Osteoblast (primary cell): ENCODE results near the gene HAGHL. TPM values are rescaled to one million over a fixed set of nuclear protein-coding genes. Genes with fewer than 3 reads are reported as not detected.

Source experiments
- DNase-seq: peaks from one replicate; pipeline ENCODE4 v3.0.0; 2011; ENCODE audit warnings: low spot score, mixed read lengths; ENCODE audit not compliant: insufficient read length; ENCODE audit errors: missing footprints
- H2AFZ ChIP-seq: 2 replicates; pipeline ENCODE4 v1.6.0; 2011; ENCODE audit warnings: mild to moderate bottlenecking, low read length
- H3K27ac ChIP-seq: 2 replicates; pipeline ENCODE4 v1.5.1; 2011; ENCODE audit warnings: mild to moderate bottlenecking, low read depth, low read length, moderate library complexity
- H3K27me3 ChIP-seq: 2 replicates; pipeline ENCODE4 v1.6.0; 2012; ENCODE audit warnings: mild to moderate bottlenecking, control low read depth, inconsistent platforms, low read length, moderate library complexity; ENCODE audit not compliant: insufficient read depth
- H3K36me3 ChIP-seq: 2 replicates; pipeline ENCODE4 v1.5.1; 2011; ENCODE audit warnings: mild to moderate bottlenecking, low read length, control low read depth, moderate library complexity; ENCODE audit not compliant: insufficient read depth
- H3K4me1 ChIP-seq: 2 replicates; pipeline ENCODE4 v1.5.1; 2011; ENCODE audit warnings: mild to moderate bottlenecking, low read length, control low read depth, moderate library complexity; ENCODE audit not compliant: insufficient read depth
- H3K4me2 ChIP-seq: 2 replicates; pipeline ENCODE4 v1.6.0; 2011; ENCODE audit warnings: mild to moderate bottlenecking, low read length; ENCODE audit not compliant: insufficient read depth
- H3K4me3 ChIP-seq: fragments of 200-600 bp; sonication (generic); 3 replicates; pipeline ENCODE4 v1.5.1; 2012; ENCODE audit warnings: mild to moderate bottlenecking, low read length, inconsistent platforms; ENCODE audit not compliant: insufficient read depth
- H3K79me2 ChIP-seq: 2 replicates; pipeline ENCODE4 v1.6.0; 2012; ENCODE audit warnings: mild to moderate bottlenecking, low read length, control low read depth, inconsistent platforms; ENCODE audit not compliant: insufficient read depth
- H3K9me3 ChIP-seq: 2 replicates; pipeline ENCODE4 v1.5.1; 2011; ENCODE audit warnings: low read depth, low read length, control low read depth
- H4K20me1 ChIP-seq: 2 replicates; pipeline ENCODE4 v1.6.0; 2012; ENCODE audit warnings: mild to moderate bottlenecking, low read length, control low read depth; ENCODE audit not compliant: insufficient read depth
- total RNA-seq: library from RNA; depleted of rRNA; stranded (reverse); fragments of >200 nt; gene quantifications from 2 replicates; pipeline ENCODE4 v1.2.3, GENCODE V29; 2012
- TF ChIP-seq, protein P1 (sequence below): IDR thresholded peaks from 2 replicates; pipeline ENCODE4 v1.5.1; 2011; ENCODE audit warnings: mild to moderate bottlenecking, low read depth, low read length, moderate library complexity; ENCODE audit errors: extremely low read depth

Gene HAGHL
- total RNA-seq, 1 donor, result 16.3 TPM

DNA sequence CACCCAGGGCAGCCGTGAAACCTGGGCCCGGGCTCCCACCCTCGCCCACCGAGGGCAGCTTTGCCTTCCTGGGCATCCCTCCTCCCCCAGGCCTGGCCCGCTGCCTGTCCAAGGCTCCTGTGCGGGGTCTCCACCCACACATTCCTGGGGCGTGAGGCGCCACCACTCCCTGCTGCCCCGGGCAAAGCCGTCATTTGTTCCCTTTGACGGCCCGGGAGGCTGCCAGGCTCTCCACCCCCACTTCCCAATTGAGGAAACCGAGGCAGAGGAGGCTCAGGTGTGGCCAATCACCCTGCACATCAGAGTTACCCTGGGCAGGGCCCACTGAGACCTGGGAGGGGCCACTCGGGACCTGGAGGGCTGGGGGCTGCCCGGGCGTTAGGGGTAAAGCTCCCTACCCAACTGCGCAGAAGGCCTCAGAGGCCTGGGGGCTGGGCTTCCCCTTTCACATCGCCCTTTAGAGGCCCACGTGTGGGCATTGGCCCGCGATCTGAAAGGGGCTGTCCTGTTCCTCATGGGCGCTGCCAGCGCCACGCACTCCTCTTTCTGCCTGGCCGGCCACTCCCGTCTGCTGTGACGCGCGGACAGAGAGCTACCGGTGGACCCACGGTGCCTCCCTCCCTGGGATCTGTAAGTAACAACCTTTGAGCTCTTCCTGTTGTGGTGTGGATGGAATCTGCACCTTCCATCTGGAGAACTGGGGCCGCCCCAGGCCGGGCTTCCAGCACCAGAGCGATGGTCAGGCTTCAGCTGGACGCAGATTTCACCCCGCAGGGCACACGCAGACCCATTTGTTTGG is 33.8 kb downstream of the HAGHL start, which contains the start of gene MSLN:
MSLN (plus strand) TSS at position 190 of the 799 bp plus-strand sequence. CDS start 1,947 bp downstream, outside the sequence.
- Histone ChIP-seq H2AFZ (no peak within 1 kb of the TSS), H3K9me3 (no peaks in the 10 kb centered on the region), H3K79me2 (no peaks in the 10 kb centered on the region), H3K4me2 (no peak within 1 kb of the TSS), H3K4me1 (no peaks in the 10 kb centered on the region), H3K4me3 (no peak within 1 kb of the TSS), H3K27ac (no peak within 1 kb of the TSS), H3K27me3 (no peaks in the 10 kb centered on the region), H3K36me3 (no peaks in the 10 kb centered on the region), H4K20me1 (no peaks in the 10 kb centered on the region)
- TF ChIP-seq, protein P1, sequence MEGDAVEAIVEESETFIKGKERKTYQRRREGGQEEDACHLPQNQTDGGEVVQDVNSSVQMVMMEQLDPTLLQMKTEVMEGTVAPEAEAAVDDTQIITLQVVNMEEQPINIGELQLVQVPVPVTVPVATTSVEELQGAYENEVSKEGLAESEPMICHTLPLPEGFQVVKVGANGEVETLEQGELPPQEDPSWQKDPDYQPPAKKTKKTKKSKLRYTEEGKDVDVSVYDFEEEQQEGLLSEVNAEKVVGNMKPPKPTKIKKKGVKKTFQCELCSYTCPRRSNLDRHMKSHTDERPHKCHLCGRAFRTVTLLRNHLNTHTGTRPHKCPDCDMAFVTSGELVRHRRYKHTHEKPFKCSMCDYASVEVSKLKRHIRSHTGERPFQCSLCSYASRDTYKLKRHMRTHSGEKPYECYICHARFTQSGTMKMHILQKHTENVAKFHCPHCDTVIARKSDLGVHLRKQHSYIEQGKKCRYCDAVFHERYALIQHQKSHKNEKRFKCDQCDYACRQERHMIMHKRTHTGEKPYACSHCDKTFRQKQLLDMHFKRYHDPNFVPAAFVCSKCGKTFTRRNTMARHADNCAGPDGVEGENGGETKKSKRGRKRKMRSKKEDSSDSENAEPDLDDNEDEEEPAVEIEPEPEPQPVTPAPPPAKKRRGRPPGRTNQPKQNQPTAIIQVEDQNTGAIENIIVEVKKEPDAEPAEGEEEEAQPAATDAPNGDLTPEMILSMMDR, result no peak
- no peak for DNase-seq

DNA sequence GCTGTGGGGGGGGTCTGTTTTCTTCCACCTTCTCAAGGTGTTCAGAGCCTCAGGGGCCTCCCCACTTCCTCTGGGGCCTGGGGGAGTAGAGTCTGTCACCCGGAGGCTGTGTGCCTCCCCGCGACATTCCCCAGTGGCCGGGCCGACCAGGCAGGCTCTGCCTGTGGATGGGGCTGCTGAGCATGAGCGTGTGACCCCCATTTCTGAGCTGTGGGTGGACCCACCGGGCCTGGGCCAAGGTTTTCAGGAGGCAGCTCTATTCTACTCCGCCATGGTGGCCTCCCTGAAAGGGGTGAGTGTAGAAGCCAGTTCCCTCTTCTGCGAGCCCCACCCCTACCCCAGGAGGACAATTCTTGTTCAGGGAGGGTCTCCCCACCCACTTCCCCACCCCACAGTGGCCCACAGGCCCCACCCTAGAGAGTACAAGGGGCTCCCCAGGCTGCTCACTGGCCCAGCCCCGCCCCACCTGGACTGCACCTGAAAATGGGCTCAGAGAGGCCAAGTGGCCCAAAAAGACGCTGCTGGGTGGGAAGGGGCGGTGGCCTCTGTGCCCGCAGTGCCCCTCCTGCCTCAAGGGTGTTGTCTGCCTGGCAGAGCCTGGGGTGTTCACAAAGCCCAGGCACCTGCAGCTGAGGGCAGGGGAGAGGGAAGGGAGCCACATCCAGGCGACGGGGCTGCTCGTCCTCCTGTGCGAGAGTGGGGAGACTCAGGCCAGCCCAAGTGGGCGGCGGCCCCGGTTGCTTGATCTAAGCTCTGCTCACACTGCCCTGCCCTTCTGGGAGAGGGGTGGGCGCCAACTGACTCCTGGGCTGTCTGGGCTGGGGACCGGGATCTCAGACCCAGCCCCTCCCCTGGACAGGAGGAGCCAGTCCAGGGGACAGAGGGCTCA is 35.0 kb downstream of the HAGHL start:
- H3K36me3 ChIP-seq, result no peaks in the 10 kb centered on the region
- H3K27ac ChIP-seq, result no peak overlapping the region
- H3K4me1 ChIP-seq, result no peaks in the 10 kb centered on the region
- no peak for DNase-seq
- H2AFZ ChIP-seq, result no peak overlapping the region
- no peaks in the 10 kb centered on the region for H3K79me2 ChIP-seq
- H3K9me3 ChIP-seq, result no peaks in the 10 kb centered on the region
- H4K20me1 ChIP-seq, result no peaks in the 10 kb centered on the region
- H3K4me2 ChIP-seq, result no peak overlapping the region
- no peak overlapping the region for H3K4me3 ChIP-seq
- H3K27me3 ChIP-seq, result no peaks in the 10 kb centered on the region
- TF ChIP-seq, protein P1, result no peak

GRCh38 chr16:762595-763268 is 35.8 kb downstream of the HAGHL start:
- no peak for DNase-seq
- no peaks in the 10 kb centered on the region for H3K36me3 ChIP-seq
- H4K20me1 ChIP-seq, result no peaks in the 10 kb centered on the region
- H3K4me3 ChIP-seq, result no peak overlapping the region
- no peak overlapping the region for H2AFZ ChIP-seq
- H3K4me2 ChIP-seq, result no peak overlapping the region
- no peaks in the 10 kb centered on the region for H3K27me3 ChIP-seq
- no peaks in the 10 kb centered on the region for H3K79me2 ChIP-seq
- TF ChIP-seq, protein P1, result no peak
- H3K9me3 ChIP-seq, result no peaks in the 10 kb centered on the region
- H3K4me1 ChIP-seq, result no peaks in the 10 kb centered on the region
- H3K27ac ChIP-seq, result no peak overlapping the region
